ENCODE data around the gene USP24. TPM values are rescaled to one million over a fixed set of nuclear protein-coding genes. Genes with fewer than 3 reads are reported as not detected.

USP24 gene
- total and polyA plus RNA-seq, 10 of the 15 experiments (the other 5 are each of a cell fraction or from before 2014, with no cell fraction given): 4.6 to 36.5 (median 25.3) TPM

DNA sequence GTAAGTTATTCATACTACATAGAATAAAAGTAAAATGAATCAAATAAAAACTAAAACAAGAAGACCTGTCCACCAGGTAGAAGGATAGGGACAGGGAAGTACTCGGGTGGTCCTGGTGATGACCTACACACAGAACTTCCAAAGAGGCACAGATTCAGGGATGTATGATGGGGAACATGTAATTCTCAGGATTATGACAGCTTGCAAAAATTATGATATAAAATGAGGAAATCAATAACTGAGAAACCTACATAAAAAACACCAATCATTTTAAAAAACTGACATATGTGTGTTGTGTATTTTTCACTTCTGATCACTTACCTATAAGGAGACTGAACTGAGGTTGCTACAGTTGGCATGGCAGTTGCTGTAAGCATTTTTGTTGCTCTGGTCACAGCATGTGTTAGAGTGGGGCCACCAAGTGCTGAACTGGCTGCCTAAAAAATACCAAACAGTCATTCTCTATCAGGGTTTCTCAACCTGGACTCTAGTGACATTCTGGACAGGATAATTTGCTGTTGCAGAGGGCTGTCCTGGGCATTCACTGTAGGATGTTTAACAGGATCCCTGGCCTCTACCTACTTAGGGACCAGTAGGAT is 73.8 kb downstream of the USP24 start:
- H4K20me1 ChIP-seq (ENCODE audit: control insufficient read depth, insufficient read depth): no peaks in the 10 kb centered on the region
- peaks cover 4 to 28% of the 10 kb centered on the region in 2 experiments; a peak in 3 of 4 replicates for H3K36me3 ChIP-seq (ENCODE audit: control insufficient read depth in 2 of 2, insufficient read depth in 2 of 2, low read length in 1 of 2)
- TF ChIP-seq IKZF1 (conservative IDR thresholded peaks at IDR 0.05) (no peak), KLF5 (IDR thresholded peaks at IDR 0.05; ENCODE audit: partially characterized antibody) (no peak)
- TF ChIP-seq, protein P1, sequence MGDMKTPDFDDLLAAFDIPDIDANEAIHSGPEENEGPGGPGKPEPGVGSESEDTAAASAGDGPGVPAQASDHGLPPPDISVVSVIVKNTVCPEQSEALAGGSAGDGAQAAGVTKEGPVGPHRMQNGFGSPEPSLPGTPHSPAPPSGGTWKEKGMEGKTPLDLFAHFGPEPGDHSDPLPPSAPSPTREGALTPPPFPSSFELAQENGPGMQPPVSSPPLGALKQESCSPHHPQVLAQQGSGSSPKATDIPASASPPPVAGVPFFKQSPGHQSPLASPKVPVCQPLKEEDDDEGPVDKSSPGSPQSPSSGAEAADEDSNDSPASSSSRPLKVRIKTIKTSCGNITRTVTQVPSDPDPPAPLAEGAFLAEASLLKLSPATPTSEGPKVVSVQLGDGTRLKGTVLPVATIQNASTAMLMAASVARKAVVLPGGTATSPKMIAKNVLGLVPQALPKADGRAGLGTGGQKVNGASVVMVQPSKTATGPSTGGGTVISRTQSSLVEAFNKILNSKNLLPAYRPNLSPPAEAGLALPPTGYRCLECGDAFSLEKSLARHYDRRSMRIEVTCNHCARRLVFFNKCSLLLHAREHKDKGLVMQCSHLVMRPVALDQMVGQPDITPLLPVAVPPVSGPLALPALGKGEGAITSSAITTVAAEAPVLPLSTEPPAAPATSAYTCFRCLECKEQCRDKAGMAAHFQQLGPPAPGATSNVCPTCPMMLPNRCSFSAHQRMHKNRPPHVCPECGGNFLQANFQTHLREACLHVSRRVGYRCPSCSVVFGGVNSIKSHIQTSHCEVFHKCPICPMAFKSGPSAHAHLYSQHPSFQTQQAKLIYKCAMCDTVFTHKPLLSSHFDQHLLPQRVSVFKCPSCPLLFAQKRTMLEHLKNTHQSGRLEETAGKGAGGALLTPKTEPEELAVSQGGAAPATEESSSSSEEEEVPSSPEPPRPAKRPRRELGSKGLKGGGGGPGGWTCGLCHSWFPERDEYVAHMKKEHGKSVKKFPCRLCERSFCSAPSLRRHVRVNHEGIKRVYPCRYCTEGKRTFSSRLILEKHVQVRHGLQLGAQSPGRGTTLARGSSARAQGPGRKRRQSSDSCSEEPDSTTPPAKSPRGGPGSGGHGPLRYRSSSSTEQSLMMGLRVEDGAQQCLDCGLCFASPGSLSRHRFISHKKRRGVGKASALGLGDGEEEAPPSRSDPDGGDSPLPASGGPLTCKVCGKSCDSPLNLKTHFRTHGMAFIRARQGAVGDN (IDR thresholded peaks at IDR 0.05): no peak
- intact Hi-C loops (cut with micrococcal nuclease; ENCODE audit: unreplicated experiment) (loop anchor here (10.0 kb wide), 1 partner anchor 1443 kb away; no protein-coding TSS in a partner anchor), in situ Hi-C loops (cut with MboI) (loop anchor here (5.0 kb wide), 1 partner anchor 136 kb away; no protein-coding TSS in a partner anchor)
- no peaks in the 10 kb centered on the region for H3K9me3 ChIP-seq (replicated peaks; ENCODE audit: control insufficient read depth, insufficient read depth, low read length)
- ChIA-PET POLR2A (no interaction called here), RAD21 (ENCODE audit: unreplicated experiment) (interaction anchor here (1.0 to 3.6 kb wide), 2 partner anchors 136 to 1443 kb away, joined by 3 to 25 read pairs; no protein-coding TSS in a partner anchor), CTCF (interaction anchor here (1.6 to 12.4 kb wide), 5 partner anchors 11 to 196 kb away, joined by 3 to 230 read pairs (median 18); no protein-coding TSS in a partner anchor), SMC1A (ENCODE audit: uncharacterized antibody, unreplicated experiment) (interaction anchor here (0.9 to 5.5 kb wide), 7 partner anchors 11 to 197 kb away, joined by 3 to 47 read pairs (median 4); no protein-coding TSS in a partner anchor)
- no peak overlapping the region for H3K4me2 ChIP-seq (ENCODE audit: control insufficient read depth, insufficient read depth)
- no peak overlapping the region for H2AFZ ChIP-seq (ENCODE audit: control insufficient read depth, low read depth, low read length)
- H3K27ac ChIP-seq (ENCODE audit: control insufficient read depth, insufficient read depth): no peak overlapping the region
- no peak for ATAC-seq
- H3K79me2 ChIP-seq (ENCODE audit: control insufficient read depth, insufficient read depth, low read length): no peaks in the 10 kb centered on the region
- 0% methylated on average over 1 of the region's 1 CpG for WGBS (ENCODE audit: insufficient coverage, insufficient replicate concordance, low lambda C conversion rate, missing lambda C conversion rate)
- no peak overlapping the region for H3K9ac ChIP-seq (ENCODE audit: control insufficient read depth, insufficient read depth, low read length)
- no peak overlapping the region for H3K4me3 ChIP-seq
- H3K4me1 ChIP-seq (ENCODE audit: control insufficient read depth, insufficient read depth, low read length): no peaks in the 10 kb centered on the region
- no peak for DNase-seq (ENCODE audit: low read depth, low spot score)
- no TSS peak for BruUV-seq (replicated peaks)
- H3K27me3 ChIP-seq (replicated peaks in 1 of 2; ENCODE audit: control insufficient read depth in 2 of 2, insufficient read depth in 2 of 2, low read length in 1 of 2): no peaks in the 10 kb centered on the region
- FAIRE-seq: no peak

All from GM12878 (cell line).